ENCODE results near the gene DMD.

The DMD gene

GRCh38 chrX:32948130-32948529 lies 263.2 kb downstream of the DMD start:
- TF ChIP-seq CTCF (IDR thresholded peaks at IDR 0.05; ENCODE audit: borderline replicate concordance, insufficient read depth, low read depth, low read length), result no peak

GRCh38 chrX:32937043-32937442 lies 274.3 kb downstream of the DMD start:
- H3K4me3 ChIP-seq (ENCODE audit: low read depth, low read length), result no peak overlapping the region
- TF ChIP-seq CTCF (IDR thresholded peaks at IDR 0.05; ENCODE audit: borderline replicate concordance, insufficient read depth, low read depth, low read length), result no peak

More at GRCh38 chrX:32948130-32948529, 263.2 kb downstream of the DMD start:
- no peak overlapping the region for H3K4me3 ChIP-seq (ENCODE audit: low read depth, low read length)

GRCh38 chrX:32933548-32933947 lies 277.8 kb downstream of the DMD start:
- no peak overlapping the region for H3K4me3 ChIP-seq (ENCODE audit: low read depth, low read length)
- no peak for TF ChIP-seq CTCF (IDR thresholded peaks at IDR 0.05; ENCODE audit: borderline replicate concordance, insufficient read depth, low read depth, low read length)

DNA sequence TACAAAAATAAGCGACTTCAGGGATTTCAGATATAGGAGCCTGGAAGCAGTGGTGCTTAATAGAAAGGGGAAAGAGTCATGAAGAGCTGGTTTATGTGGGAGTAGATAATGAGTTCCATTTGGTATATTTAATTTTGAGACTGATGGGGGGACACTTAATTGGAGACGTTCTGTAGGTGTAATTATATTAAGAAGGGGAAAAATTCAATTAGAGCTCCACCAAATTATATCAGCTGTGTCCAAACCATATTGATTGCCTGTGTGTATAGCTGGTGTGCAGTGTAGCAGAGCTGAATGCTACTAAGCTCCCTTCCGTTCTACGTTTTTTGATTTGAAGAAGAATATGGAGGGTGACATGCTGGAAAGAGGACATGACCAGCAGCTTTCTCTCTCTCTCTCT lies 282.3 kb downstream of the DMD start:
- no peak for TF ChIP-seq CTCF (IDR thresholded peaks at IDR 0.05; ENCODE audit: borderline replicate concordance, insufficient read depth, low read depth, low read length)
- no peak overlapping the region for H3K4me3 ChIP-seq (ENCODE audit: low read depth, low read length)

DNA sequence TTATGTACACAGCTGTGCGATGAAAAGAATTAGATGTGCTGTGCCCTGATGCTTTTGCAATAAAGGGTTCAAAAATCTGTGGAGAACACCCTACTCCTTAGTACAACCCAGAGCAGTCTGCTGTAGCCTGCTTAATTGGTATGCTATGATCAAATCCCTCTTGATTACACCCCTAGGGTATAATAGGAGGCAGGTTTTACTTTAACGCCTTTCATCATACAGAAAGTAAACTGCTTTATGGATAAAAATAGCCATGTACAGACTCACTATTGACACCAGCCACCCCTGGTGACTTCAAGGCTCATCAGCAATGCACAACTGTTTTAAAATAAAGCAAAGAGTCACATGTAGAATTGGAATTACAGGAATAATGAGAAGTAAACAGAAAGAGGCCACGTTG lies 315.3 kb downstream of the DMD start:
- no peak for TF ChIP-seq CTCF (IDR thresholded peaks at IDR 0.05; ENCODE audit: borderline replicate concordance, insufficient read depth, low read depth, low read length)
- no peak overlapping the region for H3K4me3 ChIP-seq (ENCODE audit: low read depth, low read length)

GRCh38 chrX:32894679-32895078 lies 316.7 kb downstream of the DMD start:
- no peak for TF ChIP-seq CTCF (IDR thresholded peaks at IDR 0.05; ENCODE audit: borderline replicate concordance, insufficient read depth, low read depth, low read length)
- no peak overlapping the region for H3K4me3 ChIP-seq (ENCODE audit: low read depth, low read length)

DNA sequence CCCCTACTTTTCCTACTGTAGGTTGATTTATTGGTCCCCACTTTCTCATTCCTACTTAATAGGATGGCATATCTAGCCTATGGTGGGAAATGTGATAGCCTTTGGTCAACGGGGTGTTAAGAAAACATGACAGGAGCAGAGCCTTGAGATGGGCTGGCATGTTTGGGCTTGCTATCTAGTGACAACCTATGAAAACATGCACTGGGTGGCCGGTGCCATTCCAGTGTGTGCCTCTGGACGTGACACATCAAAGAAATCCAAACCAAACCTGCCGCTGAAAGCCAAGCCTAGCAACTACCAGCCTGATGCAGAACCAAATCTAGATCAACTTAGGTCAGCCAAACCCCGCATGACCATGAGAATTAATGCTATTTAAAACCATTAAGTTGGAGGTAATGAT lies 317.6 kb downstream of the DMD start:
- no peak overlapping the region for H3K4me3 ChIP-seq (ENCODE audit: low read depth, low read length)
- no peak for TF ChIP-seq CTCF (IDR thresholded peaks at IDR 0.05; ENCODE audit: borderline replicate concordance, insufficient read depth, low read depth, low read length)
